Spinal cord (tissue), 10 donors: ENCODE results near the gene PLSCR5. TPM values are rescaled to one million over a fixed set of nuclear protein-coding genes. Genes with fewer than 3 reads are reported as not detected.

Experiments
- DNase-seq, 6 donors: peaks; one replicate each; pipeline versions ENCODE4 v3.0.0 to v3.0.0-alpha.2; 2013 to 2015; ENCODE audit warnings: low spot score in 6 of 6, low read depth in 4 of 6
- H3K27ac ChIP-seq: one replicate; pipeline ENCODE4 v1.5.1; 2013; ENCODE audit warnings: low read depth, low read length, control low read depth
- H3K27me3 ChIP-seq: one replicate; pipeline ENCODE4 v1.6.1; 2013; ENCODE audit warnings: low read length; ENCODE audit not compliant: control insufficient read depth, insufficient read depth
- H3K36me3 ChIP-seq: one replicate; pipeline ENCODE4 v1.6.1; 2013; ENCODE audit warnings: low read length; ENCODE audit not compliant: control insufficient read depth, insufficient read depth
- H3K4me1 ChIP-seq: one replicate; pipeline ENCODE4 v1.6.1; 2013; ENCODE audit warnings: low read length; ENCODE audit not compliant: control insufficient read depth, insufficient read depth
- H3K4me3 ChIP-seq: one replicate; pipeline ENCODE4 v1.5.1; 2013; ENCODE audit warnings: low read depth, low read length, control low read depth
- H3K9me3 ChIP-seq: one replicate; pipeline ENCODE4 v1.6.1; 2013; ENCODE audit warnings: low read length; ENCODE audit not compliant: control insufficient read depth, insufficient read depth
- WGBS: methylation state at CpG from one replicate; pipeline ENCODE4 v1.1.5; 2013; ENCODE audit warnings: missing lambda C conversion rate; ENCODE audit not compliant: insufficient coverage; 5-methylcytosine and 5-hydroxymethylcytosine counted together
- polyA plus RNA-seq, 2 donors: library from polyadenylated mRNA; unstranded; fragments of 120-200 nt; gene quantifications; one replicate each; pipeline ENCODE4 v1.2.1, GENCODE V29; 2013; ENCODE audit not compliant: insufficient read length in 2 of 2
- total RNA-seq, 2 donors: library from RNA; depleted of rRNA in 1 of 2; stranded (reverse); fragments of 120-200 nt in 1 of 2; fragments of >200 nt in 1 of 2; gene quantifications; one replicate each; pipeline versions ENCODE4 v1.2.3 to v1.2.4, GENCODE V29; 2013 to 2014
- donor health status: healthy.

The PLSCR5 gene
- total and polyA plus RNA-seq, 4 donors: 0.88 to 2.9 (median 2.1) TPM

DNA sequence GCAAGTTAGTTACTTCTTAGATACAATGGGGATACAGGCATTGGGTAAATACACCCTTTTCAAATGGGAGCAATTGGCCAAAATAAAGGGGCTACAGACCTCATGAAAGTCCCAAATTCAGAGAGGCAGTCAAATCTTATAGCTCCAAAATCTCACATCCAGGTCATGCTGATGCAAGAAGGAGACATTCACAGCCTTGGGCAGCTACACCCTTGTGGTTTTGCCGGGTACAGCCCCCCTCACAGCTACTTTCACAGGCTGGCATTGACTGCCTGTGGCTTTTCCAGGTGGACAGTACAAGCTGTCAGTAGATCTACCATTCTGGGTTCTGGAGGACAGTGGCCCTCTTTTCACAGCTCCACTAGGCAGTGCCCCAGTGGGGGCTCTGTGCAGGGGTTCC lies 43.3 kb downstream of the PLSCR5 start:
- Histone ChIP-seq H3K4me3 (no peak overlapping the region), H3K4me1 (no peaks in the 10 kb centered on the region), H3K9me3 (no peaks in the 10 kb centered on the region), H3K27me3 (no peaks in the 10 kb centered on the region), H3K36me3 (no peaks in the 10 kb centered on the region), H3K27ac (no peak overlapping the region)
- DNase-seq: no peak
- WGBS: 100% methylated on average over 1 of the region's 1 CpG

DNA sequence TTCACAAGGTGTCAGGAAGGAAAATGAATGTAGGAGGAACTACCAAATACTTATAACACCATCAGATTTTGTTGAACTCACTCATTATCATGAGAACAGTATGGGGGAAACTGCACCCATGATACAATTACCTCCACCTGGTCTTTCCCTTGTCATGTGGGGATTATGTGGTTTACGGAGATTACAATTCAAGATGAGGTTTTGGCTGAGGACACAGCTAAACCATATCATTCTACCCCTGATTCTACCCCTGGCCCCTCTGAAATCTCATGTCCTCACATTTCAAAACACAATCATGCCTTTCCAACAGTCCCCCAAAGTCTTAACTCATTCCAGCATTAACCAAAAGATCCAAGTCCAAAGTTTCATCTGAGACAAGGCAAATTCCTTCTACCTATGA lies 43.7 kb downstream of the PLSCR5 start:
- H3K36me3 ChIP-seq: no peaks in the 10 kb centered on the region
- no peaks in the 10 kb centered on the region for H3K9me3 ChIP-seq
- no peak overlapping the region for H3K4me3 ChIP-seq
- WGBS: no CpG with 5 or more reads among the region's 1 CpG
- H3K27me3 ChIP-seq: no peaks in the 10 kb centered on the region
- DNase-seq: no peak
- H3K4me1 ChIP-seq: no peaks in the 10 kb centered on the region
- no peak overlapping the region for H3K27ac ChIP-seq

DNA sequence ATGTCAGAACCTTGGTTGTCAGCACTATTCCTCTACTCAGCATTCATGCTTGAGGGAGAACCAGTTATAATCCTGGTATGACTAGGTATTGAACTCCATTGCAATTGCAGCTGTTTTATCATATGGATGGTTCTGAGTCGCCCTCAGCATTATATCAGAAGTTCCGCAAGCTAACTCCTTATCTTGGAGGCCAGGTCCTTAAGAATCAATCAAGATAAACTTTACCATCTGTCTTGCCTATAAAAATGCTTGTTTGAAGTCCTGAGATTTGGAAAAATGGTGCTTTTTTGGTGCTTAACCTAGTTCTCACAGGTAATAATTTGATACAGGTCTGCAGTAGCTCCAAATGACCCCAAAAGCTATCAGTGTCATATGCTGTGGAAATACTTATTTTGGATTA lies 44.5 kb downstream of the PLSCR5 start:
- 92% methylated on average over 2 of the region's 2 CpGs for WGBS
- no peaks in the 10 kb centered on the region for H3K27me3 ChIP-seq
- DNase-seq: no peak
- H3K27ac ChIP-seq: no peak overlapping the region
- no peaks in the 10 kb centered on the region for H3K9me3 ChIP-seq
- no peak overlapping the region for H3K4me3 ChIP-seq
- no peaks in the 10 kb centered on the region for H3K4me1 ChIP-seq
- H3K36me3 ChIP-seq: no peaks in the 10 kb centered on the region

DNA sequence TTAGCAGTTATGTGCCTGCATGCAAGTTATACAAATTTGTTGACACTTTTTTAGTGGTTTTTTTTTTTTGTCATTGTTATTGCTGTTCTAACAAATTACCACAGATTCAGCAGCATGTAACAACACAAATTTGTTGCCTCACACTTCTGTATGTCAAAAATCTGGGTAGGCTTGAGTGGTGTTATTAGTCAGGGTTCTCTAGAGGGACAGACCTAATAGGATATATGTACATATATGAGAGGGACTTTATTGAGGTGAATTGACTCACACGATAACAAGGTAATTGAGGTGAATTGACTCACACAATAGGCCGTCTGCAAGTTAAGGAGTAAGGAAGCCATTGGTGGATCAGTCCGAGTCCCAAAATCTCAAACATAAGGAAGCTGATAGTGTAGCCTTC lies 45.8 kb downstream of the PLSCR5 start:
- no peak for DNase-seq
- no peaks in the 10 kb centered on the region for H3K36me3 ChIP-seq
- H3K9me3 ChIP-seq: no peaks in the 10 kb centered on the region
- no peak overlapping the region for H3K27ac ChIP-seq
- H3K4me1 ChIP-seq: no peaks in the 10 kb centered on the region
- H3K4me3 ChIP-seq: no peak overlapping the region
- 94% methylated on average over 3 of the region's 3 CpGs for WGBS
- H3K27me3 ChIP-seq: no peaks in the 10 kb centered on the region

DNA sequence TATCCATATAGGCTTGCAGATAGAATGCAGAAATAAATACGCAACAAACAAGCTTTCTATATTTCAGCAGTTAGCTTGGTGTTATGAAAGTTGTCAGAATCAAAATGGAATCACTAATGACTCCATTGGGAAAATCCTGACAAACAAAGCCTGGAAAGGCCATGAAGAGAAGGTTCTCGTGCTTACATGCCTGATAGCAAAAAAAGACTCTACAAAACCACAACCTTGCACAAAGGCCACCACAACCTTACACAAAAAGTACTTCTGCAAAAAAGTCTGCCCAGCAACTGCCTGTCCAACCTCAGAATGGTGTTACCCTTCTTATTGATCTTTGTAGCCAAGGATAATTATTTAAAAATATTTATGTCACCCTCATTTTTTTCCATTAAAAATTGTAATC lies 46.4 kb downstream of the PLSCR5 start:
- H3K4me3 ChIP-seq: no peak overlapping the region
- no peaks in the 10 kb centered on the region for H3K9me3 ChIP-seq
- no peak overlapping the region for H3K27ac ChIP-seq
- H3K27me3 ChIP-seq: no peaks in the 10 kb centered on the region
- H3K4me1 ChIP-seq: no peaks in the 10 kb centered on the region
- no peaks in the 10 kb centered on the region for H3K36me3 ChIP-seq
- WGBS: 80% methylated on average over 1 of the region's 2 CpGs
- peak in 1 of 6 donors; percentile 12 for DNase-seq

DNA sequence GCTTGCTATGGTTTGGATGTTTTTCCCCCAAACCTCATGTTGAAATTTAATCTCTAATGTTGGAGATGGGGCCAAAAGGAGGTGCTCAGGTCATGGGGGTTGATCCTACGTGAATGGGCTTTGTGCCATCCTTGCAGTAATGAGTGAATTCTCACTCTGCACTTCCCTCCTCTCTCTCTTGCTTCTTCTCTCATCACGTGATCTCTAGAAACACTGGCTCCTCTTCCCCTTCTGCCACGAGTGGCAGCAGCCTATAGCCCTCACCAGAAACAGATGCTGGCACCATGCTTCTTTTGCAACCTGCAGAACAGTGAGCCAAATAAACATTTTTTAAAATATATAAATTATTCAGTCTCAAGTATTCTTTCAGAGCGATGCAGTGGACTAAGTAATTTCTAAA lies 47.4 kb downstream of the PLSCR5 start:
- Histone ChIP-seq H3K9me3 (no peaks in the 10 kb centered on the region), H3K27me3 (no peaks in the 10 kb centered on the region), H3K36me3 (no peaks in the 10 kb centered on the region), H3K4me3 (no peak overlapping the region), H3K4me1 (no peaks in the 10 kb centered on the region), H3K27ac (no peak overlapping the region)
- WGBS: 68% methylated on average over 2 of the region's 4 CpGs
- no peak for DNase-seq

DNA sequence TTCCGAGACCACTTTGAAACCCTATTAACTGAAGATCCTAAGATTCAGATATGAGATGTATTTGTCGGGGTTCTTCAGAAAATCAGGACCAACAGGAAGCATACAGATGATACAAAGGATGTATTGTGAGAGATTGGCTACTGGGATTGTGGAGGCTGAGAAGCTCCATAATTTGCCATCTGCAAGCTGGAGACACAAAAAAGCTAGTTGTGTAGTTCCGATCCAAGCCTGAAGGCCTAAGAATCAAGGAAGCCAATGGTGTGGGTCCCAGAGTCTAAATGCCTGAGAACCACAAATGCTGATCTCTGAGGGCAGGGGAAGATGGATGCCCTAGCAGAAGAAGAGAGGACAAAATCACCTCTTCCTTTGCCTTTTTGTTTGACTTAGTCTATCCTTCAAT lies 49.8 kb downstream of the PLSCR5 start:
- no peaks in the 10 kb centered on the region for H3K4me1 ChIP-seq
- no peaks in the 10 kb centered on the region for H3K9me3 ChIP-seq
- H3K27ac ChIP-seq: no peak overlapping the region
- WGBS: 87% methylated on average over 2 of the region's 3 CpGs
- no peak overlapping the region for H3K4me3 ChIP-seq
- no peaks in the 10 kb centered on the region for H3K36me3 ChIP-seq
- H3K27me3 ChIP-seq: no peaks in the 10 kb centered on the region
- no peak for DNase-seq

DNA sequence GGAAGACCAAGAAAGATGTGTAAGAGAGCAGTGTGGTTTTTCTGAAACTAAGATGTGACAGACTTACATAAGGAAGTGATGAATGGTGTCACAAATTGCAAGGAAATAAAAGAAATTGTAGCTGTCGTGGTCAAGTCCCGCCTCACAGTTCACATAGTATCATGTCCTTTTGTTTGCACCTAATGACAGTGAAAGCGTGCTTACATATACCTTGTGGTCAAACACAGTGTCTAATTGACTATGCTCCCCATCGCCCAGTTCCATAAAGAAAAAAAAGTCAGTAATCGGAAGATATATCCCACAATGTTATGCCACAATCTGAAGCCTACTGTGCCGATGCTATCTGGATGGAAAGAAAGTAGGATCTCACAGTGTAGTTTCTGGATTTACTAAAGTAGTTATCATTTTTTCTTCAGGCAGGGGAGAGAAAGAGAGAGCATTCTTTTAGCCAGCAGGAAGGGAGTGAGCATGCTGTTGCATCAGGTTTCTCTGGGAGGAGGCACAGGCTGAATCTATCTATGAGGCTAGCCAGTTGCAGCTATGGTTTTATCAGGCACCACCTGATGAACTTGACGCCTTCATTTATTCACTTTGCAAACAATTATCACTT lies 50.9 kb downstream of the PLSCR5 start:
- Histone ChIP-seq H3K9me3 (no peaks in the 10 kb centered on the region), H3K27me3 (no peaks in the 10 kb centered on the region), H3K36me3 (no peaks in the 10 kb centered on the region), H3K4me3 (no peak overlapping the region), H3K4me1 (no peaks in the 10 kb centered on the region), H3K27ac (no peak overlapping the region)
- 85% methylated on average over 4 of the region's 7 CpGs for WGBS
- DNase-seq: no peak

DNA sequence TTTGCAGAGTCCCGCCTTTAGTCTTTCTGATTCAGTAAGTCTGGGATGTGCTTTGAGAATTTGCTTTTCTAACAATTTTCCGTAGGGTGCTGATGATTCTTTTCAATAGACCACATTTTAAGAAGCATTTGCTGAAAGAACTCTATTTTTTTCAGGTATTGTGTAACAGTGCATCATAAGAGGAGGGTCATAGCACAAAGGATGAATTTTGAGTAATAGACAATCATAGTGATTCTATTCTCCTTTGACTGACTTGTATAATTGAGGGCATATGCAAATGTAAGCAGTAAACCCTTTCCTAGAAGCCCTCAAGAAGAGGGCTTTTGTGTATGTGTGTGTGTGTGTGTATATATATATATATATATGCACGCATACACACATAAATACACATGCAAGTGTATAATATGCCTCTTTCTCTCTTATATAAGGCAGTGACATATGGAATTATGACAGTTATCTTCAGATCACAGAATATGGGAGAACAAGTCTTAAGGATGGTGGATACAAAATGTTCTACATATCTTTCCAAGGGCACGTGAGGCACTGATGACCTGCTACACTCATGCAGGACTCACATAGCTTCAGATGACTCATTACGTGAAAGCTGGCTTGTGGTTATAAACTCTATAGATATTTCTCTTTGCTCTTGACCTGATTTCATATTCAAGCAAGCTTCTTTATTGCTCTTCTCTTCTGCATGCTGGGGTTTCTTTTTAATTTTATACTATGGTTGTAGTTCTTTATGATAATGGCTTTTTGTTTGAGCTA lies 54.2 kb downstream of the PLSCR5 start:
- H3K36me3 ChIP-seq: no peaks in the 10 kb centered on the region
- no peak overlapping the region for H3K27ac ChIP-seq
- WGBS: no CpG with 5 or more reads among the region's 5 CpGs
- H3K27me3 ChIP-seq: no peaks in the 10 kb centered on the region
- DNase-seq: no peak
- H3K9me3 ChIP-seq: no peaks in the 10 kb centered on the region
- H3K4me3 ChIP-seq: no peak overlapping the region
- no peaks in the 10 kb centered on the region for H3K4me1 ChIP-seq

DNA sequence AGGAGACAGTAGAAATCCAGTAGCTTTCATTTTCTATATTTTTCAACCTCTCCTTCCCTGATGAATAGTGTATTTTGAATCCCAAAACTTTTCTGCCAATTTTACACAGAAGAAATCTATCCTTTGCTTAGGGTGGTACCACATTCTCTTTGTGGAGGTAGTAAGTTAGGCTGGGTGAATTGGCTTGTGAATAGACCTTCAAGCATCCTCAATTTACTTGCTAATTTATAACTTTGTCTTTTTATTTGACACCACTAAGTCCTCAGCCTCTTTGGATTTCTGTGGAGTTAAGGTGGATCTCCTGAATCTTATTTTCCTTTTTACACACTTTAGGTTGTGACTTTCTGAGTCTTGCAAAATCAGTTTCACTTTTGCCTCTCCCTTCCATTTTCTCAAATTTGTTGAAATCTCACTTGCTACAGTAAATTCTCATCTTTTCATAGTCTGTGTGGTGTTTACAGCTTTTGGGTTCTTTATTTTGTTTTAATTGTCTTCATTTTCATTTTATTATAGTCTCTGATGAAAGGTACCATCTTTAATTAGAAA lies 55.0 kb downstream of the PLSCR5 start:
- Histone ChIP-seq H3K9me3 (no peaks in the 10 kb centered on the region), H3K36me3 (no peaks in the 10 kb centered on the region), H3K4me1 (no peaks in the 10 kb centered on the region), H3K27me3 (no peaks in the 10 kb centered on the region), H3K4me3 (no peak overlapping the region), H3K27ac (no peak overlapping the region)
- no peak for DNase-seq
